H1 (cell line): ENCODE results near the gene CCL7. TPM values are rescaled to one million over a fixed set of nuclear protein-coding genes. Genes with fewer than 3 reads are reported as not detected.

Experiments used
- CTCF ChIA-PET: fragments of 300-600 bp; sonication (Branson Sonifier 250); formaldehyde crosslinking; loops from one replicate; lab custom pipeline; 2021; ENCODE audit not compliant: partially characterized antibody; lab: Charles Lee
- POLR2A ChIA-PET: fragments of 300-600 bp; sonication (Branson Sonifier 250); formaldehyde crosslinking; loops from one replicate; lab custom pipeline; 2021; ENCODE audit warnings: inconsistent platforms; ENCODE audit not compliant: partially characterized antibody; lab: Charles Lee
- DNase-seq, 2 experiments: peaks; one replicate each; pipeline versions ENCODE4 v3.0.0 to v3.0.0-alpha.2; 2010 to 2022; ENCODE audit warnings: low spot score in 2 of 2, low read depth in 1 of 2, mixed read lengths in 1 of 2
- FAIRE-seq: peaks from 2 replicates; lab custom pipeline; 2011; peaks lifted over from hg19 to GRCh38; lab: Jason Lieb, UNC
- H2AFZ ChIP-seq: 2 replicates; pipeline ENCODE4 v1.8.1; 2012; ENCODE audit warnings: low read length, inconsistent platforms
- H2AK5ac ChIP-seq: 2 replicates; pipeline ENCODE4 v1.6.1; 2013; ENCODE audit warnings: low read depth, low read length
- H2BK120ac ChIP-seq: replicated peaks from 2 replicates; pipeline ENCODE3; 2013; ENCODE audit warnings: low read depth, low read length, inconsistent platforms
- H2BK12ac ChIP-seq: 2 replicates; pipeline ENCODE4 v1.6.1; 2013; ENCODE audit warnings: low read depth, low read length
- H2BK15ac ChIP-seq: 2 replicates; pipeline ENCODE4 v1.6.1; 2013; ENCODE audit warnings: low read length
- H2BK20ac ChIP-seq: 2 replicates; pipeline ENCODE4 v1.6.1; 2013; ENCODE audit warnings: low read length
- H2BK5ac ChIP-seq: 2 replicates; pipeline ENCODE4 v1.6.1; 2013; ENCODE audit warnings: low read depth, low read length
- H3K14ac ChIP-seq: 2 replicates; pipeline ENCODE4 v1.6.1; 2013; ENCODE audit warnings: inconsistent platforms; ENCODE audit not compliant: insufficient read length
- H3K18ac ChIP-seq: 2 replicates; pipeline ENCODE4 v1.6.1; 2013; ENCODE audit warnings: low read length; ENCODE audit errors: extremely low read depth
- H3K23ac ChIP-seq: 2 replicates; pipeline ENCODE4 v1.6.1; 2013; ENCODE audit warnings: inconsistent platforms; ENCODE audit not compliant: insufficient read length
- H3K23me2 ChIP-seq: 2 replicates; pipeline ENCODE4 v1.6.1; 2013; ENCODE audit warnings: low read depth, low read length
- H3K27ac ChIP-seq: 2 replicates; pipeline ENCODE4 v1.6.1; 2011; ENCODE audit warnings: low read depth, low read length, inconsistent platforms
- H3K27me3 ChIP-seq, 4 experiments: replicated peaks in 1 of 4; 1 replicate in 1 of 4; 2 replicates in 3 of 4; pipeline versions ENCODE4 v1.6.1 to v1.8.1; 2011 to 2013; ENCODE audit warnings: low read length in 3 of 4, mild to moderate bottlenecking in 3 of 4, inconsistent platforms in 2 of 4, mixed read lengths in 2 of 4, moderate library complexity in 1 of 4; ENCODE audit not compliant: control insufficient read depth in 3 of 4, insufficient read depth in 3 of 4; ENCODE audit errors: extremely low read depth in 1 of 4
- H3K36me3 ChIP-seq, 4 experiments: 2 replicates each; pipeline versions ENCODE4 v1.6.1 to v1.8.1; 2011 to 2013; ENCODE audit warnings: mild to moderate bottlenecking in 4 of 4, low read length in 3 of 4, moderate library complexity in 2 of 4, control low read depth in 1 of 4, inconsistent platforms in 1 of 4; ENCODE audit not compliant: insufficient read depth in 4 of 4, control insufficient read depth in 2 of 4
- H3K4ac ChIP-seq: replicated peaks from 2 replicates; pipeline ENCODE3; 2013; ENCODE audit warnings: low read length, low read depth, mixed read lengths, inconsistent platforms; ENCODE audit not compliant: insufficient read length
- H3K4me1 ChIP-seq, 4 experiments: replicated peaks in 1 of 4; 1 replicate in 1 of 4; 2 replicates in 3 of 4; pipeline versions ENCODE4 v1.6.1 to v1.8.1; 2011 to 2013; ENCODE audit warnings: low read length in 3 of 4, inconsistent platforms in 2 of 4, mixed read lengths in 1 of 4; ENCODE audit not compliant: insufficient read depth in 4 of 4, control insufficient read depth in 3 of 4
- H3K4me2 ChIP-seq, 2 experiments: 2 replicates each; pipeline versions ENCODE4 v1.6.1 to v1.8.1; 2011 to 2013; ENCODE audit warnings: low read depth in 2 of 2, low read length in 2 of 2, control low read depth in 1 of 2, inconsistent platforms in 1 of 2, mild to moderate bottlenecking in 1 of 2; ENCODE audit not compliant: insufficient read depth in 1 of 2
- H3K4me3 ChIP-seq, 4 experiments: fragments of 200-600, 300-600 bp in 1 of 4; sonication (generic), shearing (Covaris generic), sonication (Bioruptor Twin) in 1 of 4; 2 replicates each; pipeline versions ENCODE4 v1.5.1 to v1.8.1; 2011 to 2016; ENCODE audit warnings: low read length in 4 of 4, low read depth in 3 of 4, control low read depth in 2 of 4, inconsistent platforms in 2 of 4, mild to moderate bottlenecking in 2 of 4, mixed read lengths in 1 of 4, moderate library complexity in 1 of 4; ENCODE audit not compliant: insufficient read depth in 2 of 4; ENCODE audit errors: extremely low read depth in 1 of 4
- H3K56ac ChIP-seq: replicated peaks from 2 replicates; pipeline ENCODE3; 2013; ENCODE audit warnings: low read depth, mild to moderate bottlenecking, mixed read lengths, low read length, inconsistent platforms; ENCODE audit not compliant: insufficient read length
- H3K79me1 ChIP-seq: 2 replicates; pipeline ENCODE4 v1.6.1; 2013; ENCODE audit warnings: low read depth, low read length, control low read depth
- H3K79me2 ChIP-seq, 2 experiments: 2 replicates each; pipeline versions ENCODE4 v1.6.1 to v1.8.1; 2012 to 2013; ENCODE audit warnings: low read length in 2 of 2, mild to moderate bottlenecking in 2 of 2, inconsistent platforms in 1 of 2; ENCODE audit not compliant: insufficient read depth in 2 of 2, control insufficient read depth in 1 of 2
- H3K9ac ChIP-seq, 4 experiments: replicated peaks in 1 of 4; 1 replicate in 1 of 4; 2 replicates in 3 of 4; pipeline versions ENCODE4 v1.6.1 to v1.8.1; 2011 to 2013; ENCODE audit warnings: low read depth in 3 of 4, low read length in 3 of 4, control low read depth in 2 of 4, mild to moderate bottlenecking in 2 of 4, moderate library complexity in 2 of 4, inconsistent platforms in 1 of 4; ENCODE audit errors: extremely low read depth in 1 of 4
- H3K9me3 ChIP-seq, 2 experiments: 2 replicates each; pipeline versions ENCODE4 v1.6.1 to v1.8.1; 2012 to 2013; ENCODE audit warnings: mild to moderate bottlenecking in 2 of 2, moderate library complexity in 2 of 2, control low read depth in 1 of 2, inconsistent platforms in 1 of 2, low read depth in 1 of 2, low read length in 1 of 2, mixed read lengths in 1 of 2; ENCODE audit not compliant: insufficient read depth in 2 of 2
- H4K20me1 ChIP-seq, 2 experiments: replicated peaks in 1 of 2; 2 replicates each; pipeline versions ENCODE3 to v1.8.1; 2011 to 2013; ENCODE audit warnings: inconsistent platforms in 2 of 2, low read length in 2 of 2, mild to moderate bottlenecking in 1 of 2; ENCODE audit not compliant: insufficient read depth in 2 of 2, control insufficient read depth in 1 of 2
- H4K5ac ChIP-seq: 2 replicates; pipeline ENCODE4 v1.6.1; 2013; ENCODE audit warnings: low read length, low read depth, mixed read lengths, inconsistent platforms; ENCODE audit not compliant: insufficient read length
- H4K8ac ChIP-seq: 2 replicates; pipeline ENCODE4 v1.8.0; 2013; ENCODE audit warnings: mild to moderate bottlenecking, moderate library complexity, low read length, inconsistent platforms; ENCODE audit not compliant: insufficient read depth; ENCODE audit errors: extremely low read depth
- H4K91ac ChIP-seq: replicated peaks from 2 replicates; pipeline ENCODE3; 2013; ENCODE audit warnings: low read length, mixed read lengths, inconsistent platforms; ENCODE audit not compliant: insufficient read length
- ASH2L ChIP-seq: fragments of 200-600, 300-600 bp; sonication (generic); IDR thresholded peaks from one replicate; pipeline ENCODE4 v1.7.1; 2017; ENCODE audit warnings: low read length
- BACH1 ChIP-seq: IDR thresholded peaks from 2 replicates; pipeline ENCODE4 v1.6.1; 2012; ENCODE audit warnings: low read length, improper control_type of control experiment
- CHD2 ChIP-seq: IDR thresholded peaks from 2 replicates; pipeline ENCODE4 v1.6.1; 2012; ENCODE audit warnings: low read length, improper control_type of control experiment
- EP300 ChIP-seq, 2 experiments: IDR thresholded peaks; 1 replicate in 1 of 2; 2 replicates in 1 of 2; pipeline ENCODE4 v1.6.1; 2011 to 2012; ENCODE audit warnings: low read depth in 2 of 2, low read length in 2 of 2, mild to moderate bottlenecking in 2 of 2, borderline replicate concordance in 1 of 2, inconsistent platforms in 1 of 2, moderate library complexity in 1 of 2
- EZH2 ChIP-seq: fragments of 200-600 bp; sonication (generic); IDR thresholded peaks from 2 replicates; pipeline ENCODE4 v1.7.1; 2012; ENCODE audit warnings: low read depth, mild to moderate bottlenecking, moderate library complexity, low read length, inconsistent platforms; ENCODE audit not compliant: severe bottlenecking
- MAFK ChIP-seq: IDR thresholded peaks from 2 replicates; pipeline ENCODE4 v1.6.1; 2012; ENCODE audit warnings: low read depth, mild to moderate bottlenecking, improper control_type of control experiment, low read length
- PHF8 ChIP-seq: fragments of 200-600 bp; sonication (generic); conservative IDR thresholded peaks from 2 replicates; pipeline ENCODE4 v1.7.1; 2012; ENCODE audit warnings: low read depth, mild to moderate bottlenecking, inconsistent platforms, low read length, moderate library complexity
- POLR2A ChIP-seq, 2 experiments: IDR thresholded peaks; 1 replicate in 1 of 2; 2 replicates in 1 of 2; pipeline ENCODE4 v1.6.1; 2011; ENCODE audit warnings: low read depth in 2 of 2, low read length in 2 of 2, mild to moderate bottlenecking in 2 of 2; ENCODE audit errors: control extremely low read depth in 1 of 2
- POLR2AphosphoS5 ChIP-seq: IDR thresholded peaks from 2 replicates; pipeline ENCODE4 v1.6.1; 2011; ENCODE audit warnings: low read depth, low read length
- SP1 ChIP-seq: IDR thresholded peaks from 2 replicates; pipeline ENCODE4 v1.6.1; 2011; ENCODE audit warnings: low read depth, low read length
- SP2 ChIP-seq: IDR thresholded peaks from 2 replicates; pipeline ENCODE4 v1.6.1; 2012; ENCODE audit warnings: mild to moderate bottlenecking, low read length, inconsistent platforms
- SRF ChIP-seq: IDR thresholded peaks from 2 replicates; pipeline ENCODE4 v1.6.1; 2011; ENCODE audit warnings: mild to moderate bottlenecking, low read depth, low read length, moderate library complexity
- TEAD4 ChIP-seq: IDR thresholded peaks from 2 replicates; pipeline ENCODE4 v1.6.1; 2012; ENCODE audit warnings: low read depth, low read length, inconsistent platforms, mixed read lengths
- USF2 ChIP-seq: IDR thresholded peaks from 2 replicates; pipeline ENCODE4 v1.6.1; 2011; ENCODE audit warnings: low read length, improper control_type of control experiment
- WGBS, 2 experiments: shearing (Covaris generic) in 1 of 2; methylation state at CpG; one replicate each; pipeline versions ENCODE4 v1.1.6 to v1.1.7; 2013 to 2015; ENCODE audit warnings: low lambda C conversion rate in 2 of 2, mixed read lengths in 2 of 2, inconsistent platforms in 1 of 2, low coverage in 1 of 2, missing lambda C conversion rate in 1 of 2; ENCODE audit not compliant: insufficient replicate concordance in 2 of 2, insufficient coverage in 1 of 2, insufficient read length in 1 of 2; ENCODE audit errors: extremely low coverage in 1 of 2, missing lambda C conversion rate in 1 of 2; 5-methylcytosine and 5-hydroxymethylcytosine counted together
- polyA plus RNA-seq, 7 experiments: library from polyadenylated mRNA; depleted of rRNA in 3 of 7; stranded (reverse) in 5 of 7; unstranded in 2 of 7; fragments of >200 nt in 5 of 7; fragments of 200-250 nt in 2 of 7; gene quantifications; 1 replicate in 5 of 7; 2 replicates in 1 of 7; 4 replicates in 1 of 7; pipeline versions ENCODE4 v1.2.1 to v1.2.3, GENCODE V29; 2011 to 2013; ENCODE audit warnings: missing spikeins in 2 of 7, mixed read lengths in 2 of 7
- total RNA-seq: library from RNA; stranded (reverse); fragmentation: NEBNext Ultra II Directional; extraction: Animal tissue kit (Norgen Biotek cat#: 25700); gene quantifications from 2 replicates; pipeline ENCODE4 v1.2.1, GENCODE V29; 2021

CCL7 gene
- total and polyA plus RNA-seq, 2 of the 8 experiments (the other 6 are each of a cell fraction or from before 2014, with no cell fraction given), result not detected

- no peak for FAIRE-seq
- Histone ChIP-seq H3K27ac (no peak overlapping the region), H4K20me1 (no peaks in the 10 kb centered on the region), H3K4me1 (no peaks in the 10 kb centered on the region), H2BK20ac (no peak overlapping the region), H4K8ac (no peak overlapping the region), H3K56ac (no peak overlapping the region), H2BK5ac (no peak overlapping the region), H3K9ac (no peak overlapping the region), H2BK15ac (no peak overlapping the region), H2AFZ (no peak overlapping the region), H3K4me2 (no peak overlapping the region), H4K91ac (no peak overlapping the region), H3K23me2 (no peaks in the 10 kb centered on the region), H3K79me1 (no peaks in the 10 kb centered on the region), H3K4ac (no peak overlapping the region), H3K27me3 (no peaks in the 10 kb centered on the region), H2AK5ac (no peak overlapping the region), H3K23ac (no peak overlapping the region), H3K9me3 (no peaks in the 10 kb centered on the region), H3K36me3 (no peaks in the 10 kb centered on the region), H2BK120ac (no peak overlapping the region), H3K4me3 (no peak overlapping the region), H4K5ac (no peak overlapping the region), H3K79me2 (no peaks in the 10 kb centered on the region), H2BK12ac (no peak overlapping the region), H3K18ac (no peak overlapping the region), H3K14ac (no peak overlapping the region)
- POLR2A ChIA-PET, result no interaction called here
- DNase-seq, result no peak
- 93% methylated on average over 4 of the region's 4 CpGs; no CpG with 5 or more reads in 1 of the 2 experiments for WGBS, 2 experiments
- CTCF ChIA-PET, result interaction anchor here (0.9 to 13.3 kb wide), 11 partner anchors 9 to 224 kb away, joined by 3 to 210 read pairs (median 4); partner anchors contain the start of genes CCL1, CCL13 and CCL8
- no peak for TF ChIP-seq EP300 (IDR thresholded peaks at IDR 0.05; ENCODE audit: borderline replicate concordance in 1 of 2, low read depth in 2 of 2, low read length in 2 of 2)
- TF ChIP-seq TEAD4, result no peak
- TF ChIP-seq POLR2AphosphoS5, result no peak
- no peak for TF ChIP-seq EZH2
- no peak for TF ChIP-seq POLR2A (IDR thresholded peaks at IDR 0.05; ENCODE audit: control extremely low read depth in 1 of 2, low read depth in 2 of 2, low read length in 2 of 2)
- no peak for TF ChIP-seq SRF
- no peak for TF ChIP-seq MAFK
- no peak for TF ChIP-seq SP2
- TF ChIP-seq BACH1, result no peak
- TF ChIP-seq USF2, result no peak
- TF ChIP-seq PHF8, result no peak
- TF ChIP-seq ASH2L, result no peak
- TF ChIP-seq CHD2, result no peak
- no peak for TF ChIP-seq SP1
Measured at GRCh38 chr17:34305061-34305460, 35.0 kb downstream of the CCL7 start.
